OCI-LY3 (cell line): ENCODE results near the gene FAM163B.

ENCODE experiments used
- H2AFZ ChIP-seq: fragments of 200-600, 300-600 bp; shearing (Covaris generic); 2 replicates; pipeline ENCODE4 v1.6.0; 2014; ENCODE audit warnings: antibody characterized with exemption, low read depth, low read length
- H3K27ac ChIP-seq: fragments of 200-600, 300-600 bp; sonication (generic); 2 replicates; pipeline ENCODE4 v1.5.1; 2014; ENCODE audit warnings: mild to moderate bottlenecking, low read length, moderate library complexity, mixed read lengths
- H3K27me3 ChIP-seq: fragments of 200-600, 300-600 bp; sonication (generic); 2 replicates; pipeline ENCODE4 v1.6.1; 2014; ENCODE audit warnings: low read depth, low read length, mixed read lengths
- H3K36me3 ChIP-seq: fragments of 200-600, 300-600 bp; sonication (generic); replicated peaks from 2 replicates; pipeline ENCODE3; 2014; ENCODE audit warnings: low read depth, low read length, mixed read lengths
- H3K4me1 ChIP-seq: fragments of 300-600, 200-600 bp; sonication (generic); 2 replicates; pipeline ENCODE4 v1.6.1; 2014; ENCODE audit warnings: low read length, mixed read lengths
- H3K4me2 ChIP-seq: fragments of 200-600, 300-600 bp; sonication (generic); 2 replicates; pipeline ENCODE4 v1.6.1; 2014; ENCODE audit warnings: low read length, mixed read lengths
- H3K4me3 ChIP-seq: fragments of 300-600, 200-600 bp; sonication (generic); 2 replicates; pipeline ENCODE4 v1.5.1; 2014; ENCODE audit warnings: antibody characterized with exemption, mild to moderate bottlenecking, low read length, moderate library complexity
- H3K79me2 ChIP-seq: fragments of 300-600, 200-600 bp; shearing (Covaris generic); 2 replicates; pipeline ENCODE4 v1.6.1; 2014; ENCODE audit warnings: mild to moderate bottlenecking, low read length, mixed read lengths
- H3K9ac ChIP-seq: fragments of 300-600, 200-600 bp; shearing (Covaris generic); 2 replicates; pipeline ENCODE4 v1.6.0; 2014; ENCODE audit warnings: mild to moderate bottlenecking, low read length, moderate library complexity
- H3K9me3 ChIP-seq: fragments of 200-600, 300-600 bp; shearing (Covaris generic); 2 replicates; pipeline ENCODE4 v1.6.1; 2014; ENCODE audit warnings: low read length, mixed read lengths; ENCODE audit not compliant: insufficient read depth
- H4K20me1 ChIP-seq: fragments of 200-600, 300-600 bp; sonication (generic); 2 replicates; pipeline ENCODE4 v1.6.1; 2016; ENCODE audit warnings: low read length, mixed read lengths; ENCODE audit not compliant: insufficient read depth
- CTCF ChIP-seq: fragments of 200-600, 300-600 bp; sonication (generic); IDR thresholded peaks from 2 replicates; pipeline ENCODE4 v1.5.1; 2014; ENCODE audit warnings: antibody characterized with exemption, low read length, low read depth
- EZH2phosphoT487 ChIP-seq: fragments of 200-600 bp; shearing (Covaris generic); IDR thresholded peaks from 2 replicates; pipeline ENCODE4 v1.6.1; 2018; ENCODE audit warnings: antibody characterized with exemption, mixed run types, low read depth

Gene FAM163B

GRCh38 chr9:133535306-133535877 lies 73.8 kb downstream of the FAM163B start:
- Histone ChIP-seq H4K20me1 (no peaks in the 10 kb centered on the region), H3K79me2 (no peaks in the 10 kb centered on the region), H3K4me3 (no peak overlapping the region), H2AFZ (no peak overlapping the region), H3K9ac (no peak overlapping the region), H3K4me1 (no peaks in the 10 kb centered on the region), H3K27me3 (peaks cover 8% of the 10 kb centered on the region; the same call in 1 of the 2 replicates), H3K9me3 (no peaks in the 10 kb centered on the region), H3K36me3 (no peaks in the 10 kb centered on the region), H3K27ac (no peak overlapping the region), H3K4me2 (no peak overlapping the region)
- no peak for TF ChIP-seq EZH2phosphoT487
- no peak for TF ChIP-seq CTCF

DNA sequence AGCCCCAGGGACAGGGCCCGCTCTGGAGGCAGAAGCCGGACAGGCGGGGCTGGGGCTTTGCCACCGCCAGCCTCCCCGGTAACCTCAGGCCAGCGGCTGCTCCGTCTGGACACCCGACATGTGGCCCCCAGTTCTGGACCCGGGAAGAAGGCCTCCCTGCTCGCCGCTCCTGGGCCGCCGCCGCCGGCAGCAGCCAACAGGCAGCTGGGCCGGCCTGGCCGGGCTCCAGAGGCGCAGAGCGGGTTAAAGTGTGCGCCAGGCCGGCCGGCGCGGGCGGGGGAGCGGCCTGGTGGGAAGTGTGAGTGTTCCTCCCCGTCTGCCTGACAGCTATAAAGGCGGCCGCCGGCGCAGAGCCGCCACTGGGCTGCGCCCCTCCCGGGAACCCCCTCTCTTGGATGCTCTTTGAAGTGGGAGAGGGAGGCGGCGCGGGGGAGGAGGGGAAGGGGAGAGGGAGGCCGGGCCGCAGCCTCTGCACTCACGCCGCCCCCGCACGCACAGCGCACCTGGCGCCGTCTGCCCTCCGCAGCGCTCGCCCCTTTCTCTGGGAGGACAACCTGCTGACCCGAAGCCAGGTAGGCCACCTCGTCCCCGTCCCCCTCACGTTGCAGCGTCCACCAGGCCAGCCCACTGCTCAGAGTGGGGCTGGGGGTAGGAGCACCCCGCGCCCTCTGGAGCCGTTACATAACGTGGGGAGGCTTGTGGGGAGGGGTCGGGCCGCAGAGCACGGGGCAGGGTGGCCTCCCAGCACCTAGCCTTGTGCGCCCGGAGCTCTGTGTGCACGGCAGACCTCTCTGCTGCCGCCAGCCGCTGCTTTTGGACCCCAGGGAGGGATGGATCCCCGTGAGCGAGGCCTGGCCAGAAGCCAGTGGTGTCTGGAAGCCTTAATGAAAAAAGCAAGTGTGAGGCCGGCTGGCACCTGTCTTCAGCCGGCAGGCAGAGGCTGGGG lies 74.6 kb downstream of the FAM163B start, which contains the start of gene ADAMTSL2:
Gene ADAMTSL2 (plus strand): TSS at position 359 of the 946 bp plus-strand sequence. CDS start 2,009 bp downstream, outside the sequence.
- H3K79me2 ChIP-seq = no peaks in the 10 kb centered on the region
- H3K9ac ChIP-seq = no peak within 1 kb of the TSS
- H3K27me3 ChIP-seq = peaks cover 16% of the 10 kb centered on the region
- no peaks in the 10 kb centered on the region for H3K4me1 ChIP-seq
- H3K9me3 ChIP-seq = no peaks in the 10 kb centered on the region
- H3K27ac ChIP-seq = no peak within 1 kb of the TSS
- no peaks in the 10 kb centered on the region for H3K36me3 ChIP-seq
- no peaks in the 10 kb centered on the region for H4K20me1 ChIP-seq
- no peak within 1 kb of the TSS for H2AFZ ChIP-seq
- no peak within 1 kb of the TSS for H3K4me2 ChIP-seq
- TF ChIP-seq EZH2phosphoT487 (no peak), CTCF (no peak)
- H3K4me3 ChIP-seq = no peak within 1 kb of the TSS

- Histone ChIP-seq H3K4me2 (no peak overlapping the region), H2AFZ (no peak overlapping the region)
These were observed 75.3 kb downstream of the FAM163B start for GRCh38 chr9:133533857-133534256.

More at GRCh38 chr9:133533857-133534256, 75.3 kb downstream of the FAM163B start:
- no peak overlapping the region for H3K4me3 ChIP-seq
- no peak overlapping the region for H3K9ac ChIP-seq
- H3K4me1 ChIP-seq = no peaks in the 10 kb centered on the region
- no peaks in the 10 kb centered on the region for H3K9me3 ChIP-seq
- no peaks in the 10 kb centered on the region for H3K79me2 ChIP-seq
- H3K27ac ChIP-seq = no peak overlapping the region
- H3K36me3 ChIP-seq = no peaks in the 10 kb centered on the region
- peaks cover 23% of the 10 kb centered on the region for H3K27me3 ChIP-seq
- H4K20me1 ChIP-seq = no peaks in the 10 kb centered on the region
- TF ChIP-seq CTCF = no peak
